Upper lobe of left lung (tissue), 4 donors: ENCODE data around the gene CAMK1D.
"Not testable (repeated sequence)": the region's sequence is repeated elsewhere in the genome, so short reads cannot be mapped to it uniquely, and the experiment has no call there.

ENCODE experiments used
- POLR2A ChIP-seq, 4 donors: fragments of 450-650 bp; IDR thresholded peaks; one replicate each; pipeline ENCODE4 v1.5.1; 2016 to 2017; ENCODE audit warnings: antibody characterized with exemption in 4 of 4, mild to moderate bottlenecking in 2 of 4
- POLR2AphosphoS5 ChIP-seq, 2 donors: sonication (generic); formaldehyde crosslinking; IDR thresholded peaks; one replicate each; pipeline ENCODE4 v1.5.1; 2017; ENCODE audit warnings: antibody characterized with exemption in 2 of 2
- TF ChIP-seq, protein P1 (sequence below), 6 experiments: fragments of 450-650 bp in 4 of 6; fragments of 200-600 bp in 2 of 6; sonication (generic) in 2 of 6; IDR thresholded peaks; one replicate each; pipeline ENCODE4 v1.5.1; 2016 to 2019; ENCODE audit warnings: antibody characterized with exemption in 6 of 6

- TF ChIP-seq, protein P1, sequence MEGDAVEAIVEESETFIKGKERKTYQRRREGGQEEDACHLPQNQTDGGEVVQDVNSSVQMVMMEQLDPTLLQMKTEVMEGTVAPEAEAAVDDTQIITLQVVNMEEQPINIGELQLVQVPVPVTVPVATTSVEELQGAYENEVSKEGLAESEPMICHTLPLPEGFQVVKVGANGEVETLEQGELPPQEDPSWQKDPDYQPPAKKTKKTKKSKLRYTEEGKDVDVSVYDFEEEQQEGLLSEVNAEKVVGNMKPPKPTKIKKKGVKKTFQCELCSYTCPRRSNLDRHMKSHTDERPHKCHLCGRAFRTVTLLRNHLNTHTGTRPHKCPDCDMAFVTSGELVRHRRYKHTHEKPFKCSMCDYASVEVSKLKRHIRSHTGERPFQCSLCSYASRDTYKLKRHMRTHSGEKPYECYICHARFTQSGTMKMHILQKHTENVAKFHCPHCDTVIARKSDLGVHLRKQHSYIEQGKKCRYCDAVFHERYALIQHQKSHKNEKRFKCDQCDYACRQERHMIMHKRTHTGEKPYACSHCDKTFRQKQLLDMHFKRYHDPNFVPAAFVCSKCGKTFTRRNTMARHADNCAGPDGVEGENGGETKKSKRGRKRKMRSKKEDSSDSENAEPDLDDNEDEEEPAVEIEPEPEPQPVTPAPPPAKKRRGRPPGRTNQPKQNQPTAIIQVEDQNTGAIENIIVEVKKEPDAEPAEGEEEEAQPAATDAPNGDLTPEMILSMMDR (IDR thresholded peaks at IDR 0.05), result peak in 1 of 6 experiments; percentile 23
- not testable (repeated sequence) for TF ChIP-seq POLR2AphosphoS5, POLR2A (IDR thresholded peaks at IDR 0.05)
Measured at GRCh38 chr10:12810046-12810445, 460.7 kb downstream of the CAMK1D start.
